NOMO-1 treated with dmso at 0.1 percent for 144 hours (cell line): ENCODE measurements around the gene IRF1.
A peak's percentile ranks its signal among the peaks of the same experiment; 100 is the strongest.

Experiments
- DNase-seq: peaks from one replicate; lab custom pipeline; 2025; ENCODE audit not compliant: unreplicated experiment; lab: John Stamatoyannopoulos, UW

IRF1 gene

DNA sequence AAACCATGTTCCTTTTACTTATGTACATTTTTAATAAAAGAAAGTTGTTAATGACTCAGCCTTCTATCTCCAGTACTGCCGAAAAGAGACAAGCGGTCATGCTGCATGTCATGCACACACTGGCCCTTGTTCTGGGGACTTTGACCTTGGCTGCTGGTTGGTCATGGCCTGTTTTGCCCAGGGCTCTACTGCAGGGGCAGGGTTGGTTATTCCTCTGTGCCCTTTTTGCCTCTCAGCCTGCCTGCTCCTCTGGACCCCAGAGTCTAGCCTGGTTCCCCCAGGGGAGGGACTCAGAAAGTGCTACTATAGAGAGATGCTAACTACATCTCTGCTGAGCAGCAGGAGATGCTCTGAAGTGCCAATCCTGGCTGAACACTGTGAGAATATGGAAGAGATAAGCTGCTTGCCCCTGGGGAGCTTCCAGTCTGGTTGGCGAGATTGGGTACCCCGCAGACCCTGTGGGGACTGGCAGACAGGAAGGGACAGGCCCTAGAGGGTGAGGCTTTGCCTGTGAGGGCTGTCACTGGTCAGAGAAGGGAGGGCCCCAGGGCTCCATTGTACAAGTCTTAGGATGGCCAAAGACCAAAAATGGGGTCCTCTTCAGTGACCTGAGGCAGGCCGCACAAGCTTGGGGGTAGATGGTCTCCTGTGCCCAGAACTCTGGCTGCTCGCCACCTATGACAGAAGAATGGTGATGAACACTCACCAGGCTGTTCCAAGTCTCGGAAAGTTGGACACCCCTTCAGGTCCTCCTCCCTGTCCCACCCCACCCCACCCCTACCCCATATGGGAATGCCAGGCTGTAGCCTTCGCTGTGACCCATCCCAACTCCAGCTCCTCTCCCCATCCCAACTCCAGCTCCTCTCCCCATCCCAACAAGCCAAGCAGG is 14.3 kb downstream of the IRF1 start:
- DNase-seq = no peak

DNA sequence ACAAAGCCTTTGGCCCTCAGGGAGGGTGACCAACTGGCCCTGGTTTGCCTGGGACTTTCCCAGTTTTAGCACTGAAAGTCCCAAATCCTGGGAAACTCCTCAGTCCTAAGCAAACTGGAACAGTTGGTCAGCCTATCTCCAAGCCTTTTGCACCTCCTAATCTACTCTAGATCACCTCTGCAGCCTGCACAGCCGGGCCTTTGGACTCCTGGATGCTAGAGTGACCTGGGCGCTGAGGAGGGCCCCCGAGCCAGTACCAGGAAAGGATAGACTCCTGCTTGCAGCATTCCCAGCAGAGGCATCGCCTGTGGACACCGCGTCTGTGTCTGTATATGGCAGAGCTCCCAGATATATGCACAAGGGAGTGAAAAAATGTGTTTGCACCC is 15.1 kb downstream of the IRF1 start:
- DNase-seq = no peak

DNA sequence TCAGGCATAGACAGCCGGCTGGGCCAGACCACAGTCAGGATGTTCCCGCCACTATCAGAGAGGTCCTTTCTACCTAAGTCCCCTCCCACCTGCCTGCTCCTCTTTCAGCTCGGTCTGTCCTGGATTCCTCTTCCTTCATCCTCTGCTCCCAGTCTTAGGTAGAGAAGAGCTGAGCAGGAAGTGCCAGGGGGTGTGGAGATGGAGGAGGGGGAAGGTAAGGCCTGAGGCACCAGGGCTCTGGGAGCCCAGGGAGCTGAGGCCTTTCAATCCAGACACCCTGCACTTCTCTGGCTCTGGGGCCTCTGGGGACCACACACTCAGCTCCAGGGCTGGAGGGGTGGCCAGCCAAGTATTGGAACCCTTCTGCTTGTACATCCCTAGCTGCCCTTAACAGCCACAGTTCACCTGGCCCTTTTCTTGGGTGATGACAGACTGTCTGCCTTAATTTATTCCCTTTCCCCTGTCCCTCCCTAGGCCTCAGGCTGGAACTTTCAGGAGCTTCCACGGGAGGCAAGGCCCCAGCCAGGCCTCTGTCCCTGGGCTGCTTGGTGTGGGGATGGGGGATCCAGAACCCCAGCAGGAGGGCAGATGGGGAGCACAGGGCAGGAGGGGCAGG is 15.6 kb downstream of the IRF1 start:
- no peak for DNase-seq

DNA sequence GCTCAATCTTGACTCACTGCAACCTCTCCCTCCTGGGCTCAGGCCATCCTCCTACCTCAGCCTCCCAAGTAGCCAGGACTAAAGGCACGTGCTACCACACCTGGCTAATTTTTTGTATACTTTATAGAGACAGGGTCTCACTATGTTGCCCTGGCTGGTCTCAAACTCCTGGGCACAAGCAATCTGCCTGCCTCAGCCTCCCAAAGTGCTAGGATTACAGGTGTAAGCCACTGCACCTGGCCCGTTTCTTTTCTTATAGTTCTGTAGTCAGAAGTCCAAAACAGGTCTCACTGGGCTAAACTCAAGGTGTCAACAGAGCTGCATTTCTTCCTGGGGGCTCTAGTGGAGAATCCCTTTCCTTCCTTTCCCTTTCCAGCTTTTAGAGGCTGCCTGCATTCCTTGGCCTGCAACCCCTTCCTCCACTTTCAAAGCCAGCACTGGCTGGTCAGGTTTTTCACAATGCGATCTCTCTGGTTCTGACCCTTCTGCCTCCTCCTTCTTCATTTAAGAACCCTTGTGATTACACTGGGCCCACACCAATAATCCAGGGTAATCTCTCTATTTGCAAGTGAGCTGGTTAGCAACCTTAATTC is 16.3 kb downstream of the IRF1 start:
- no peak for DNase-seq

DNA sequence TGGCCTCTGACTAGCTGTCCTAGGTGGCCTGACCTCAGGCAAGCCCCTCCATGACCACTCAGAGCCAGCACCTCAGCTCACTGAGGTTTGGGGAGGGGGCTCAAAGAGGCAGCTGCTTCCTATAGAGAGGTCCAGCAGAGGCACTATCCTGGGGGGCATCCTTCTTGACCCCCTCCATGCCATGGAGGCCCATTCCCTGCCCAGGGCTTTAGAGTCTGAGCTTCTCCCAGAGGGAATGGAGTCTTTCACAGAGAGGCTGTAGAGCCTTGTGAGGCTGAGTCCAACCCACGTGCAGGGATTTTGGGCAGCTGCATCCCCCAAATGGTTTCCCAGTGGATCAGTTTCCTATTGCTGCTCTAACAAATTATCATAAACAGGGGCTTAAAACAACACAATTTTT is 16.9 kb downstream of the IRF1 start:
- no peak for DNase-seq

DNA sequence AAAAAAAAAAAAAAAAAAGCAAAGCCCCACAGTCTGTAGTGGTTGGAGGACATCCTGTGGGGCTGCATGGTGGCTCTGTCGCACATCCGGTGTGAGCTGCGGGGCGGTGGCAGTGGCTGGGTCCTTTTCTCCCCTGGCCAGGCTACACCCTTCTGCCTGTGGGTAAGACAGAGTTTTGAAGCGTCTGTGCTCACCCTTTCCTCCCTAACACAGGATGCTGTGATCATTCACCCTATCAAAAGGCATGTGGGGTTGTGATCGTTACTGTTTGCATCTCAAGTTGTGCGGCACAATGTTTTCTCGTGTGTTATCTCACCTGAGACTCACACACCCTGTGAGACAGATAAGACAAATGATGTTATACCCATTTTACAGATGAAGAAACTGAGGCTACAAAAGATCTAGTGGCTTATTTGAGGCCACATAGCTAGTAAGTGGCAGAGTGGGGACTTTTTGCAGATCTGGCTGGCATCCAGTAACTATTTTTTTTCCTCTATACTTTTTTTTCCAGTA is 17.5 kb downstream of the IRF1 start:
- no peak for DNase-seq

DNA sequence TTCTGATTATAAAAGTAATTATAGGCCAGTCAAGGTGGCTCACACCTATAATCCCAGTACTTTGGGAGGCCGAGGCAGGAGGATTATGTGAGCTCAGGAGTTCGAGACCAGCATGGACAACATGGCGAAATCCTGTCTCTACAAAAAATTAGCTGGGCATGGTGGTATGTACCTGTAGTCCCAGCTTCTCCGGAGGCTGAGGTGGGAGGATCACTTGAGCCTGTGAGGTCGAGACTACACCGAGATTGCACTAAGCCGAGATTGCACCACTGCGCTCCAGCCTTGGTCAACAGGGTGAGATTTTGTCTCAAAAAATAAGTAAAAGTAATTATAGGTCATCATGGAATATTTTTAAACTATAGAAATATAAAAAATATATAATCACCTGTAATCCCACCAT is 18.1 kb downstream of the IRF1 start:
- DNase-seq = no peak

DNA sequence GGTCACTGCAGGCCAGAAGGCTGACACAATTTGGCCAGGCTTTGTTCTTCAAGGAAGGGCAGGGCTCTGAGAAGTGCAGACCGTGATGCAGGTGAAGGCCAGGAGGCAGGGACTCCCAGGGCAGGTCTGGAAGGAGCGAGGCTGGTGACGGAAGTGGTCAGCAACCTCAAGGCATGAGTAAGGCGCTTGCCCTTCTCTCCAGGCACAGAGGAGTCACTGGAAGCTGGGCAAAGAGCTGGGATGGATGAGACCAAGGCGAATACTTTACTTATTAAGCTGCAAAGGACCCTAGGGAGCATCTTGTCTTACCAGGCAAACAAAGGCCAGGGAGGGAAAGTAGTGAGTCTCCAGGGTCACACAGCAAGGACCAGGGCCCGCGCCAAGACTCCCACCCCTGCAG is 18.6 kb downstream of the IRF1 start:
- no peak for DNase-seq

DNA sequence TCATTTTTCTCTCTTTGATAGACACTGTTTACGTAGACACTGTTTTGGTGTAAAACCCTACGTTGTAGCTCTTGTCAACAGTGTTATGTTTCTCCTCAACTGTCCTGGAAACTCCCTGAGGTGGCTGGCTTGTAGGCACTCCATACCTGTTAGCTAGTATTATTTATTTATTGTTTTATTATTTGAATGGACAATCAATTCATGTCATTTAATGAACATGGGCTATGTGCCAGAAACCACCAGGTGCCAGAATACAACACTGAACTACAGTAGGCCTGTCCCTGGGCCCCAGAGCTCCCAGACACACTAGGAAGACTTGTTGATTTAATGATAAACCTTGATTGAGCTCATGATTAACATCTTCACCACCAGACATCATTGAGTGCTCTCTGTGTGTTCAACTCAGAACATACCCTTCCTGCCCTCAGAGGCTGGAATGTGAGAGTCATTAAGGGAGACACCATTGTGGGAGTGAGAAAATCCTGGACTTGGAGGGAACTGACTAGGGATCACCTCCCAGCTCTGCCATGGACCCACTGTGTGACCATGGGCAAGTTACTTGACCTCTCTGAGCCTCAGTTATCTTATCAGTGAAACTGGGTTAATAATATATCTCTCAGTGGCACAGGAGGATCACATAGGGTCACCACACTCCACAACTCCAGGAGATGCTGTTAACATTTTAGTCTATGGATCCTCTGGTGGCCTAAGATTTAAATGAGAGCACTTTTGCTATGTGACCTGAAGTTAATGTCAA is 19.2 kb downstream of the IRF1 start:
- no peak for DNase-seq

DNA sequence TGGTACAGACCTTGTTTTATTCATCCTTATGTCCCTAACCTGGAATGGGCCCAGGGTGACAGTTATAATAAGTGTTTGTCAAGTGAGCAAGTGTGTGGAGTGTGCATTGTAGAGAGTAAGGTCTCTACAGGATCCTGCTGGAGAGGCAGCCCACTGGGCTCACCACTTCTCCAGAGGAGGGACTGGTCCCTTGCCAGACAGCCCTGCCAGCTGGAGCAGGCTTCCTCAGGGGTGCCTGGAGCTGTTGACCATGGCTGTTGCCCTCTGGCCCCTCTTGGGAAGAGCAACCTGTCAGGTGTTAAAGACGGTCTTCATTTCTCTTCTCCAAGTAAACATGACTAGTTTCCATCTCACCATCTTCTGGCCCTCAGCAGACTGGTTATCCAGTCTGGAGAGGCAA is 20.0 kb downstream of the IRF1 start:
- no peak for DNase-seq

DNA sequence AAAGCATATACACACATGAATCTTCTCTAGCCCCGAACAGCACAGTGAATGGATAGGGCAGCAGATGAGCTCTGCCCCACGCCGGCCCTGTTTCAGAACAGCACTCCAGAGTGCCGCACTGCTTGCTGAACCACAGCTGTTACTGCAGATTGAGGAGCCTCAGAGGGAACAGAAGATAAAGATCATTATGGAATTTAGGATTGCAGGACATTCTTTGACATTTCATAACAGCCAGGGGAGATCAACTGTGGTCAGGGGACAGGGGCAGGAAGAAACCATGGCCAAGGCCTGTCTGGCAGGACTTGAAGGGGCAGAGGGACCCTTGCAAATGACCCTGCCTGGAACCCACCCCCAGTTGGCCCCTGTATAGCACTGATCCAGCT is 20.6 kb downstream of the IRF1 start:
- no peak for DNase-seq

DNA sequence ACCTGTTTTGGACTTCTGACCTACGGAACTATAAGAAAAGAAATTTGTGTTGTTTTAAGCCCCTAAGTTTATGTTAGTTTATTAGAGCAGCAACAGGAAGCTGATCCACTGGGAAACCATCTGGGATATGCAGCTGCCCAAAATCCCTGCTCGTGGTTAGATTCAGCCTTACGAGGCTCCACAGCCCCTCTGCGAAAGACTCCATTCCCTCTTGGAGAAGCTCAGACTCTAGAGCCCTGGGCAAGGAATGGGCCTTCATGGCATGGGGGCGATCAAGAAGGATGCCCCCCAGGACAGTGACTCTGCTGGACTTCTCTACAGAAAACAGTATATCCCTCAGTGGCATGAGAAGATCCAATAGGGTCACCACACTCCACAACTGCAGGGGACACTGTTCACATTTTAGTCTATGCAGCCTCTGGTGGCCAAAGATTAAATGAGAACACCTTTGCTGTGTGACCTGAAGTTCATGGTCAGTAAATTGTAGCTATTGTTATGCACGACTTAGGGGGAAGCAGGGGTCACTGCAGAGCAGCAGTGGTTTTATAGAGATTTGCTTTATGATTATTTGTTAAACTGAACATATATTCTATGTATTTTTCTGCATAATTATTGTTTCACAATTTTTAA is 21.1 kb downstream of the IRF1 start:
- no peak for DNase-seq

DNA sequence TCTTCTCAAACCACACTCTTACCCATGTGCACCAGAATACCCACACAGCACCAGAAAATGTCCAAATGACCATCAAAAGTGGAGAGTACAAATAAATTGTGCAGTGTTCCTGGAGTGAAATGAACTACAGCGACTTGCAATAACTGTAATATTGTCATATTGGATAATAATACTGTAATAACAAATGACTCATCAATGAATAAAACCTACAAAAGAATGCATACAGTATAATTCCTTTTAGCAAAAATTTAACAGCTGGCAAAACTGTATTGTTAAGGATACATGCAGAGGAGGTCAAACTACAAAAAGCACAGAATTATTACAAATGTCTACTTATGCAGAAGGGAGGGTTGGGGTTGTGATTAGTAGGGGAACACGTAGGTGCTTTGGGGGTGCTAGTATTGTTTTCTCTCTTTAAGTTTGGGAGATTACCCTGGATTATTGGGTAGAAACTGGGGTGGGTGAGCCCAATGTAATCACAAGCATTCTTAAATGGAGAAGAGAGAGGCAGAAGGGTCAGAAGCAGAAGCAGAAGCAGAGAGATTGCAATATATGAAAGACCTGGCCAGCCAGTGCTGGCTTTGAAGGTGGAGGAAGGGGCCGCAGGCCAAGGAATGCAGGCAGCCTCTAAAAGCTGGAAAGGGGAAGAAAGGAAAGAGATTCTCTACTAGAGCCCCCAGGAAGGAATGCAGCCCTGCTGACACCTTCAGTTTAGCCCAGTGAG is 21.8 kb downstream of the IRF1 start:
- no peak for DNase-seq

DNA sequence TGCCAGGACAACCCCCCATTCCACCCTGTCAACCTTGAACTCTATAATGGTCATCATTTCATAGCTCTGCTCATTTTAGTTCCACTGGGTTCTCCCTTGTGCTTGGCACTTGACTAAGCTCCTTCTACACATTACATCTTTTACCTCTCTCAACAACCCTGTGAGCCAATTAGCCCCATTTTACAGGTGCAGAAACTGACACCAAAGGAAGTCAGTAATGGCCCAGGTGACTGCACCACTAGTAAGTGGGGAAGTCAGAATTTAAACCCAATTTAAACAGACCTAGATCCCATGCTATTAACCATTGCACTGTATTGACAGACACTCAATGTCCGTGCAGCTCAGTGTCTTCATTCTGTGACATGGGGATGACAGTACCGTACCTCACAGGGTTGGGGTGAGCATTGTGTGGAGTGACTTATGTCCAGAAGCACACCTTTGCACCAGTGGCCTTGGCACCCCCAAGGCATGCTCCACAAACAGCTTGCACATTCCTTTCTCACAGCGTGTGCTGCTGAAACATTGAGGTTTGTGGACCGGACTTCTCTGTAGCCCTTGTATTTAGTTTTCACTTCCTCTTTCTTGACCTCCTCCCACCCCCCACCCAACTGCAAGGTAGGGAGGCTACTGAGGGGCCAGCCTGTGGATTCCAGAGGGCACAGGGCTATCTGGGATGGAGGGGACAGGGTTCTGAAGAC is 23.1 kb downstream of the IRF1 start:
- peak; percentile 65 for DNase-seq

DNA sequence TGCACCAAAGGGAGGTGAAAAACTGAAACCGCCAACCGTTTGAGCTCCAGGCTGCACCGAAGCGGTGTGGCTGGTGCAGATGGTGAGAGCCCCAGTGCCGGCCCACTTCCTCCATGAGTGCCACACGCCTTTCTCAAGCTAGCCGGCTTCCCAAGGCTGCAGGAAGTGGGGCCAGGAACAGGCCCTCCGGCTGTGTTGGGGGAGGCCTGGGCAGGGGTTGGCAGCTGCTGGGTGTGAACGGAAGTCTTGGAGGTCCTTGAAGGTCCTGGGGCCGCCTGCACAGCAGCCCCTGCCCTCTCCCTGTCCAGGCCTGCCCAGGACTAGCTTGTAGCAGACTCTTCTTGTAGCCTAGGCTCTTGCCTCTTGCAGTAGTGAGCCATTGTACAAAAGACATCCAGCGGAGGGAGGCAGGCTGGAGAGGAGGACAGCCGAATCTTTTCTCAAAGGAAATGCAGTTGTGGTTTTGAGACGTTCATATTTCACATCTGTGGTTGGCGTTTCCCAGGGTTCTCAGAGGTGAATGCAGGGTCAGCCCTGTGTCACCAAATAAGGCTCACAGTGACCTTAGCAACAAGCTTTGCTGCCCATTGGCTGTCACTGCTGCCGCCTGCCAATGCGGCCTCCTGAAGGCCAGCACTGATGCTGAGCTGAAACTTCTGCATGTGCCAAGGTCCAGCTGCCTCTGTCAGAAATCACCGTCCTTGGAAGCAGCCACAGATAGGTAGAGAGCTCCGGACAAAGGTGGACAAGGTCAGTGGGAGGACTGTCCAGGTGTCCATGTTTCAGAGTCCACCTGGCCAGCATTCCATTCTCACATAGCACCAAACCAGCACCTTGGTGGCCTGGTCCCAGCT is 23.9 kb downstream of the IRF1 start:
- peak; percentile 93 for DNase-seq

DNA sequence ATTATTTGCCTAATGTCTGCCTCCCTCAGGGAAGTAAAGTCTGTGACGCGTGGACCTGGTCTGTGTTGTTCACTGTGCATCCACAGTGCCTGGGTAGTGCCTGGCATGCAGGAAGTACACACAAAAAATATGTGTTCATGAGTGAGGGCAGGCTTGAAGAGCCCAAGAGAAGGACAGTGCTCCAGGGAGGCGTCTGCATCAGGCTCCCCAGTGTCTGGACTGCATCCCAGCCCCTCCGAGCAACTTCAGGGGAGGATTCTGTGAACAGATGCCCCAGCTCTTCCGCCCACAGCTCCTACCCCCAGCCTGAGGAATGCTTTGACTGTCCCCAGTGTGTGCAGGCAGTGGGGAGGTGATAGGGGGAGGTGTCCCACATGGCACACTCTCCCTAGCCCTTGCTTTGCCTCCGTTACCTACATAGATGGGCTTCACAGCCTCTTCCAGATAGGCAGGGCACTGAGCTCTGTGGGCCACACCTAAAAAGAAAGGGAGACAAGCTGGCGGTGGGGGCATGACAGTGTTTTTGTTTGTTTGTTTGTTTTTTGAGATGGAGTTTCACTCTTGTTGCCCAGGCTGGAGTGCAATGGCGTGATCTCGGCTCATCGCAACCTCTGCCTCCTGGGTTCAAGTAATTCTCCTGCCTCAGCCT is 25.4 kb downstream of the IRF1 start:
- no peak for DNase-seq

DNA sequence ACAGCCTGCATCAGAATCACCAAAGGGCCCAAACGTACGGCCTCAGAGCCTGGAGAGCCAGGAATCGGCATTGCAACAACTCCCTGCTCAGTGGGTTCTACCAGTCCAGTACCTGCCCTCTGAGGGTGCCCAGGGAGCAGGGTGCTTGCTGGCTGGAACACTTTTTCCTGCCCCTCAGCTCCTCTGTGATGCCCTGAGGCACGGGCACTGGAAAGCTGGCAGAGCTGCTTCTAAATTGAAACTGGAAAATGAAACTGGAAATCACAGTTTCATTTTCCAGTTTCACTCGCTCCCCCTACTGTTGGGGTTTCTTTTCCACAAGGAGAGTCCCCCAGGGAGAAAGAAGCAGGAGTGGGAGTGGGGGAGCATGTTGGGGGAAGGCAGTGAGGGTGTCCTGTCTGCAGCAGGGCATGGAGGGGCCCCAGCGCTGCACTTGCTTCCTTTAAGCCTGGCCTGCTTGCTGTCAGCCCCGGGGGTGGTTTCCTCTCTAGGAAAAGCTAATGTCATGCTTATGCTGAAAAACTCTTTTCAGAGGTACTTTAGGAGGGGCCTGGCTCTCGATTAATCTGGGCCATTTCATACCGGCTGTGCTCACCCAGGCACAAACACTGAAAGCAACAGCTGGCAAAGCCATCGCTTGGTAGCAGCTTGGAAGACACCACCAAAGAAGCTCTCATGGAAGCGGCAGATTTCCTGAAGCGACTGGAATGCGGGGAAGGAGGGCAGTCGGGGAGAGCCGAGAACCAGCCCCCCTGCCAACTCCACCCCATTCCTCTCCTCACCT is 26.2 kb downstream of the IRF1 start:
- no peak for DNase-seq

DNA sequence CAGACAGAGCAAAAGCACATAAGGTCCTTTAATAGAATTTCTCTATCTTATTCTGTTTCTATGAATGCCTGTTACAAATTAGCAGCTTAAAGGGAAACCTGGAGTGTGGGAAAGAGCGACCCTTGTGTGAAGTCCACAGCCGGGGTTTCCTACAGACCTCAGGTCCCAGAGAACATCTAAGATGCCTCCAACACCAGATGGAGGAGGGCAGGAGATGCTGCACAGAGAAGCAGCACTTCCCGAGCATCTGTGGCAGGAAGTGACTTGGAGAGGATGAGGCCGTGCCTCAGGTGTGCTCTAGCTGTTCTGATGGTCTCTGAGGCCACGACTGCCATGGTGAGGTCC is 26.8 kb downstream of the IRF1 start:
- DNase-seq = no peak
